AG08396 (cell line): Measurements from ENCODE around the gene CST7.

Source experiments
- DNase-seq: peaks from one replicate; pipeline ENCODE4 v3.0.0; 2012; ENCODE audit warnings: low spot score, mixed read lengths

CST7 gene

GRCh38 chr20:24964506-24964840 lies 15.4 kb downstream of the CST7 start:
- no peak for DNase-seq

GRCh38 chr20:24965065-24965919 lies 16.2 kb downstream of the CST7 start:
- DNase-seq = no peak

- no peak for DNase-seq
Measured at GRCh38 chr20:24966317-24967012, 17.4 kb downstream of the CST7 start.

- no peak for DNase-seq
Measured at GRCh38 chr20:24968278-24968800, 19.3 kb downstream of the CST7 start.

- no peak for DNase-seq
Measured at GRCh38 chr20:24969186-24970029, 20.3 kb downstream of the CST7 start.

- no peak for DNase-seq
Measured at GRCh38 chr20:24970030-24970553, 21.0 kb downstream of the CST7 start.

- DNase-seq = no peak
Measured at GRCh38 chr20:24970754-24971153, 21.7 kb downstream of the CST7 start.

GRCh38 chr20:24971376-24972101 lies 22.5 kb downstream of the CST7 start:
- DNase-seq = no peak

GRCh38 chr20:24972341-24972740 lies 23.3 kb downstream of the CST7 start:
- no peak for DNase-seq

- no peak for DNase-seq
Measured at GRCh38 chr20:24977336-24977735, 28.3 kb downstream of the CST7 start.

- no peak for DNase-seq
Measured at GRCh38 chr20:24977797-24978196, 28.7 kb downstream of the CST7 start.

GRCh38 chr20:24978513-24978912 lies 29.4 kb downstream of the CST7 start:
- no peak for DNase-seq

- no peak for DNase-seq
Measured at GRCh38 chr20:24979036-24979960, 30.2 kb downstream of the CST7 start.

- no peak for DNase-seq
Measured at GRCh38 chr20:24980291-24981053, 31.4 kb downstream of the CST7 start.

GRCh38 chr20:24981282-24981681 lies 32.2 kb downstream of the CST7 start:
- DNase-seq = no peak

- no peak for DNase-seq
Measured at GRCh38 chr20:24981790-24982189, 32.7 kb downstream of the CST7 start.

GRCh38 chr20:24983896-24984295 lies 34.8 kb downstream of the CST7 start:
- no peak for DNase-seq

GRCh38 chr20:24984961-24985640 lies 36.0 kb downstream of the CST7 start:
- no peak for DNase-seq

- no peak for DNase-seq
Measured at GRCh38 chr20:24985802-24986201, 36.7 kb downstream of the CST7 start.
